HepG2 (cell line): Measurements from ENCODE around the gene NF2.

ENCODE experiments used
- CTCF ChIP-seq: sonication (generic); formaldehyde crosslinking; IDR thresholded peaks from 2 replicates; pipeline ENCODE4 v1.5.0; 2020; ENCODE audit warnings: mild to moderate bottlenecking, missing genetic modification reagents, moderate library complexity
- ELK4 ChIP-seq: sonication (generic); formaldehyde crosslinking; IDR thresholded peaks from 2 replicates; pipeline ENCODE4 v1.9.0; 2021; ENCODE audit warnings: missing genetic modification reagents, borderline replicate concordance
- EP300 ChIP-seq, 3 experiments: sonication (generic) in 1 of 3; formaldehyde crosslinking in 1 of 3; IDR thresholded peaks; 2 replicates each; pipeline versions ENCODE4 v1.5.1 to v1.6.1; 2011 to 2020; ENCODE audit warnings: low read depth in 2 of 3, low read length in 2 of 3, borderline replicate concordance in 1 of 3, improper control_type of control experiment in 1 of 3, mild to moderate bottlenecking in 1 of 3, missing genetic modification reagents in 1 of 3, moderate library complexity in 1 of 3
- REPIN1 ChIP-seq: sonication (generic); formaldehyde crosslinking; IDR thresholded peaks from 2 replicates; pipeline ENCODE4 v1.8.0; 2022; ENCODE audit warnings: missing genetic modification reagents, low read depth, mild to moderate bottlenecking, borderline replicate concordance

DNA sequence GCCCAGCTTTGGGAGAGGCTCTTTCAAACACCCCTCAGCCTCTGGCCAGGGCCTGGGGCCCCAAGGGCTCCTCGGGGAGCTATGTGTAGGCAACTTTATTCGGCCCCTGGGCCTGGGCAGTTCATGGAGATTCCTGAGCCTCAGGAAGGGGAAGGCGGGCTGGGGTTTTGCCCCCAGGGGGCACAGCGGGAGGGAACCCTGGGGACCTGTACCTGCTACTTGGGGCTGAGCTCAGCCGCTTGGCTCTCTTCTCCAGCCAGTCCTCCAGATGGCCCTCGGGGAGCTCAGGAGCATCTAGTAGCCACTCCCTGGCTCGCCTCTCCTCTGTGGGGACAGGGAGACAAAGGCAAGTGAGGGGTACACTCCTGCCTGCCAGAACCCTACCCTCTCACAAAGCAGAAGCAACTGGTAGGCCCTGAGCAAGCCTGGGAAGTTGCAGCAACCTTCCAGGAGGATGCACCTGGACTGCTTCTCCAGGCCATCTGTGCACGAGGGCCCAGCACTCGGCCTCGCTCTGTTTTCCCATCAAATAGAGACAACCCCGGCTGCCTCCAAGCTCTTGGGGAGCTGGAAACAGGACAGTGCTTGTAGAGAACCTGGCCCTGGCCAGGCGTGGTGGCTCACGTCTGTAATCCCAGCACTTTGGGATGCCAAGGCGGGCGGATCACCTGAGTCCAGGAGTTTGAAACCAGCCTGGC is 134.8 kb downstream of the NF2 start:
- no peak for TF ChIP-seq REPIN1 (CRISPR knock-in tag)
- TF ChIP-seq ELK4 (CRISPR knock-in tag), result no peak
- no peak for TF ChIP-seq CTCF (CRISPR knock-in tag)
- TF ChIP-seq EP300 (IDR thresholded peaks at IDR 0.05; ENCODE audit: low read depth in 2 of 2, low read length in 2 of 2), result no peak
- TF ChIP-seq EP300 (CRISPR knock-in tag; IDR thresholded peaks at IDR 0.05; ENCODE audit: borderline replicate concordance), result no peak
